ENCODE measurements around the gene RFX3.

Gene RFX3

GRCh38 chr9:3508521-3509291 lies 17.1 kb downstream of the RFX3 start:
- in situ Hi-C loops (cut with MboI; ENCODE audit: low pct_unique_long_range_greater_than_20kb, low sequenced_read_pairs, unreplicated experiment) = no loop called here
- TF ChIP-seq CTCF (IDR thresholded peaks at IDR 0.05; ENCODE audit: extremely low read depth, insufficient read depth, missing control alignments) = no peak
- DNase-seq (ENCODE audit: low spot score) = no peak

GRCh38 chr9:3508078-3508431 lies 17.7 kb downstream of the RFX3 start:
- in situ Hi-C loops (cut with MboI; ENCODE audit: low pct_unique_long_range_greater_than_20kb, low sequenced_read_pairs, unreplicated experiment) = no loop called here
- TF ChIP-seq CTCF (IDR thresholded peaks at IDR 0.05; ENCODE audit: extremely low read depth, insufficient read depth, missing control alignments) = no peak
- no peak for DNase-seq (ENCODE audit: low spot score)

- no peak for TF ChIP-seq CTCF (IDR thresholded peaks at IDR 0.05; ENCODE audit: extremely low read depth, insufficient read depth, missing control alignments)
- no peak for DNase-seq (ENCODE audit: low spot score)
- in situ Hi-C loops (cut with MboI; ENCODE audit: low pct_unique_long_range_greater_than_20kb, low sequenced_read_pairs, unreplicated experiment) = no loop called here
These were observed 18.3 kb downstream of the RFX3 start for GRCh38 chr9:3507395-3508077.

GRCh38 chr9:3506164-3506563 lies 19.6 kb downstream of the RFX3 start:
- no peak for DNase-seq (ENCODE audit: low spot score)
- no peak for TF ChIP-seq CTCF (IDR thresholded peaks at IDR 0.05; ENCODE audit: extremely low read depth, insufficient read depth, missing control alignments)
- in situ Hi-C loops (cut with MboI; ENCODE audit: low pct_unique_long_range_greater_than_20kb, low sequenced_read_pairs, unreplicated experiment) = no loop called here

- TF ChIP-seq CTCF (IDR thresholded peaks at IDR 0.05; ENCODE audit: extremely low read depth, insufficient read depth, missing control alignments) = no peak
- in situ Hi-C loops (cut with MboI; ENCODE audit: low pct_unique_long_range_greater_than_20kb, low sequenced_read_pairs, unreplicated experiment) = no loop called here
- DNase-seq (ENCODE audit: low spot score) = no peak
These were observed 23.0 kb downstream of the RFX3 start for GRCh38 chr9:3502560-3503398.

GRCh38 chr9:3500044-3500443 lies 25.8 kb downstream of the RFX3 start:
- in situ Hi-C loops (cut with MboI; ENCODE audit: low pct_unique_long_range_greater_than_20kb, low sequenced_read_pairs, unreplicated experiment) = no loop called here
- TF ChIP-seq CTCF (IDR thresholded peaks at IDR 0.05; ENCODE audit: extremely low read depth, insufficient read depth, missing control alignments) = no peak
- no peak for DNase-seq (ENCODE audit: low spot score)

All from GM13977 (cell line).